ENCODE measurements around the gene CFAP52.
"Not testable (repeated sequence)": the region's sequence is repeated elsewhere in the genome, so short reads cannot be mapped to it uniquely, and the experiment has no call there.

CFAP52 gene

DNA sequence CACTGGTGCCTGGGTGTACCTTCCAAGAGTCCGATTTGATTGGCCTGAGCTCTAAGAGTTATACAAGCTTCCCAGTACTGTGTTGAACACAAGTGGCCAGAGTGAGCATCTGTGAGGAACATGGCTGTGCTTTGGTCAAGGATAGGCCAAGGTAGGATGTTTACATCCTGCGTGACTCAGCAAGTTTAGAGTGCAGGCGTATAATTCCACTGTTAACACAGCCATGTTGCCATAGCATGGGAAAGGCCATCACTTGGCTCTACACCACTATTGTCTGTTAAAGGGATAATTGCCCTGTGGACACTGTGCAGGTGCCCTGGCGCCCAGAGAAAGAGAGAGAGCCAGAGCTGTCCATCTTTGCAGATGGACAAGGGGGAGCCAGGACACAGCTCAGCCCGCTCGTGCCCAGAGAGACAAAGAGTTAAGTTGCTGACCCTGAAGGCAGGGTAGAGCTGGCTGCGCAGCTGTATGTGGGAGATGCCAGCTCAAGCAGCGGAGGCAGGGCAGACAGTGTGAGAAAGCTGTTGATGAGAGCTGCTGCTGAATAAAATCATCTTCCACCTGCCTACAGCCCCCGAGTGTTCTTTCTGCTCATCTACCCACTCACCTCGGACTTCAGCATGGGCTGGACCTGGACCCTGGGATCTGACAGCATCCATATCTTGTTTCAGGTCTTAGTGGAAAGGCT, 11.7 kb downstream of the CFAP52 start:
- no peak for DNase-seq (ENCODE audit: low read depth, low spot score)
- TF ChIP-seq EZH2 (IDR thresholded peaks at IDR 0.05) (no peak), FOXP2 (optimal IDR thresholded peaks at IDR 0.05; ENCODE audit: control extremely low read depth, extremely low read length, insufficient read depth) (no peak)

DNA sequence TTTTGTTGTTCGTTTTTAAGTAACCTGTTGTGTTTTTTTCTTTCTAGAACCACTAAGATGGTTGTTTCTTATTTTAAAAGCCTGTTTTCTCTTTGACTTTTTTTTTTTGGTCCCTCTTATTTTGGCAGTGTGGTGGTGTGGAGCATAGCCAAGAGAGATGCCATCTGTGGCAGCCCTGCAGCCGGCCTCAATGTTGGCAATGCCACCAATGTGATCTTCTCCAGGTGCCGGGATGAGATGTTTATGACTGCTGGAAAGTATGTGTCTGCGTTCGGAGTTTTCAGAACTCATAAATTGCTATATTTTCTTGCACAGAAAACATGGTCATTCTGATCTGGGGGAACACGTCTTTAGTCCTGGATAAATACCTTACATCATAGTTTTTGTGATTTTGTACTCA, 17.6 kb downstream of the CFAP52 start:
- Histone ChIP-seq H3K9ac (ENCODE audit: insufficient read length) (no peak overlapping the region), H3K27ac (no peak overlapping the region), H3K36me3 (ENCODE audit: insufficient read depth, low read length) (no peaks in the 10 kb centered on the region), H3K9me3 (ENCODE audit: low read depth, low read length) (no peaks in the 10 kb centered on the region), H3K4me3 (no peak overlapping the region)
- TF ChIP-seq EZH2 (IDR thresholded peaks at IDR 0.05): no peak
- TF ChIP-seq FOXP2 (optimal IDR thresholded peaks at IDR 0.05; ENCODE audit: control extremely low read depth, extremely low read length, insufficient read depth): no peak
- TF ChIP-seq POLR2AphosphoS5 (IDR thresholded peaks at IDR 0.05; ENCODE audit: borderline replicate concordance, low read depth, low read length): no peak
- no peak for DNase-seq (ENCODE audit: low read depth, low spot score)

More for the DNA sequence above, 11.7 kb downstream of the CFAP52 start:
- Histone ChIP-seq H3K27ac (no peak overlapping the region), H3K9ac (ENCODE audit: insufficient read length) (no peak overlapping the region), H3K9me3 (ENCODE audit: low read depth, low read length) (no peaks in the 10 kb centered on the region), H3K4me3 (no peak overlapping the region), H3K36me3 (ENCODE audit: insufficient read depth, low read length) (no peaks in the 10 kb centered on the region)

- H3K9me3 ChIP-seq (ENCODE audit: low read depth, low read length); H3K36me3 ChIP-seq (ENCODE audit: insufficient read depth, low read length); H3K4me3 ChIP-seq; H3K27ac ChIP-seq; H3K9ac ChIP-seq (ENCODE audit: insufficient read length); DNase-seq (ENCODE audit: low read depth, low spot score): not testable (repeated sequence)
These were observed 21.2 kb downstream of the CFAP52 start for GRCh38 chr17:9597638-9598037.

DNA sequence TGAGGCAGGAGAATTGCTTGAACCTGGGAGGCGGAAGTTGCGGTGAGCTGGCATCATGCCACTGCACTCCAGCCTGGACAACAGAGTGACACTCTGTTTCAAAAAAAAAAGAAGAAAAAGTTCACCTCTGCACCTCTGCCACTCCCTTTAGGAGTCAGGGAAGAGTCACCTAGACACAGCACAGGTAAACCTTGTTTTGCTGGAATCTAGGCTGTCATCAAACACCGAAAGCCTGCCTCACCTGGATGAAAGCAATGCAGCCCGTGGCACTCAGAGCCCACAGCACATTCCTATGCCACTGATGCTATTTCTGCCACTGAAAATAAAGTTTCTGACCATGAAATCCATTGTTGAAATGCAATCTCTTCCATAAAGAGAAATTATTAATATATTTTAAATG, 22.2 kb downstream of the CFAP52 start:
- H3K9me3 ChIP-seq (ENCODE audit: low read depth, low read length): no peaks in the 10 kb centered on the region
- no peak overlapping the region for H3K9ac ChIP-seq (ENCODE audit: insufficient read length)
- DNase-seq (ENCODE audit: low read depth, low spot score): no peak
- no peak overlapping the region for H3K4me3 ChIP-seq
- H3K27ac ChIP-seq: no peak overlapping the region
- no peaks in the 10 kb centered on the region for H3K36me3 ChIP-seq (ENCODE audit: insufficient read depth, low read length)
- no peak for TF ChIP-seq FOXP2 (optimal IDR thresholded peaks at IDR 0.05; ENCODE audit: control extremely low read depth, extremely low read length, insufficient read depth)
- TF ChIP-seq EZH2 (IDR thresholded peaks at IDR 0.05): no peak
- no peak for TF ChIP-seq POLR2AphosphoS5 (IDR thresholded peaks at IDR 0.05; ENCODE audit: borderline replicate concordance, low read depth, low read length)

GRCh38 chr17:9604583-9604982, 28.1 kb downstream of the CFAP52 start:
- H3K9ac ChIP-seq (ENCODE audit: insufficient read length); H3K36me3 ChIP-seq (ENCODE audit: insufficient read depth, low read length); DNase-seq (ENCODE audit: low read depth, low spot score); H3K9me3 ChIP-seq (ENCODE audit: low read depth, low read length); H3K4me3 ChIP-seq; H3K27ac ChIP-seq: not testable (repeated sequence)

DNA sequence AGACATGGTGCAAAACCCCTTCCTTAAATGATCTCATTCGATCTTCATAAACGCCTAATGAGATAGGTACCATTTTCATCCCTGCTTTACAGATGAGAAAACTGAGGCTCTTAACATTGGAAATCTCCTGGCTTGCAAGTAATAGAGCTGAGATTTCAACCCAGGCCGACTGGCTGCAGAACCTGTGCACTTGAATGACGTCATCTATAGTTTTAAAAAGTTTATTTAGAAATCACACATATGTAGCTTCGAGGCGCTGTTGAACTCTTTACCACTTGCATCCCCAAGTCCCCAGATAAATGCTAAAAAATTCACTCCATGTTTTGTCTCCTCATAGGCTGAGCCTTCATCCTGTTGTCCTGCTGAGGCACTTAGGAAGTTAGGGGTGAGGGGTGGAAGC, 30.0 kb downstream of the CFAP52 start:
- Histone ChIP-seq H3K27ac (no peak overlapping the region), H3K36me3 (ENCODE audit: insufficient read depth, low read length) (no peaks in the 10 kb centered on the region), H3K9me3 (ENCODE audit: low read depth, low read length) (no peaks in the 10 kb centered on the region), H3K4me3 (no peak overlapping the region), H3K9ac (ENCODE audit: insufficient read length) (no peak overlapping the region)
- TF ChIP-seq POLR2AphosphoS5 (IDR thresholded peaks at IDR 0.05; ENCODE audit: borderline replicate concordance, low read depth, low read length) (no peak), FOXP2 (optimal IDR thresholded peaks at IDR 0.05; ENCODE audit: control extremely low read depth, extremely low read length, insufficient read depth) (no peak), EZH2 (IDR thresholded peaks at IDR 0.05) (no peak)
- DNase-seq (ENCODE audit: low read depth, low spot score): no peak

GRCh38 chr17:9607058-9607457, 30.6 kb downstream of the CFAP52 start:
- H3K27ac ChIP-seq; H3K36me3 ChIP-seq (ENCODE audit: insufficient read depth, low read length); H3K4me3 ChIP-seq; H3K9ac ChIP-seq (ENCODE audit: insufficient read length); DNase-seq (ENCODE audit: low read depth, low spot score); H3K9me3 ChIP-seq (ENCODE audit: low read depth, low read length): not testable (repeated sequence)

DNA sequence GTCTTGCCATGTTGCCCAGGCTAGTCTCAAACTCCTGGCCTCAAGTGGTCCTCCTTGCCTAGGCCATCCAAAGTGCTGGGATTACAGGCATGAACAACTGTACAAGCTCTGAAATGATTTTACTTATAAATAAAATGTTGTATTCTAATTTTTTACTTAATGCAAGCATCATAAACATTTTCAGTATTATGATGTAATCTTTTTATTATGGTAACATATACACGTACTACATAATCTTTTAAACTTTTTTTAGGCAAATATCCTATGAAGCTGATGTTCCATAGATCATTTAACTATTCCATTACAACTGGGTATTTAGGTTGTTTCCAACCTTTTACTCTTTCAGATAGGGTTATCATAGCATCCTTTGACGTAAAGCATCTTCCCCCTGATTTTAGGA, 35.1 kb downstream of the CFAP52 start:
- no peak overlapping the region for H3K27ac ChIP-seq
- H3K9me3 ChIP-seq (ENCODE audit: low read depth, low read length): no peaks in the 10 kb centered on the region
- H3K9ac ChIP-seq (ENCODE audit: insufficient read length): no peak overlapping the region
- no peak overlapping the region for H3K4me3 ChIP-seq
- H3K36me3 ChIP-seq (ENCODE audit: insufficient read depth, low read length): no peaks in the 10 kb centered on the region
- DNase-seq (ENCODE audit: low read depth, low spot score): no peak
- TF ChIP-seq FOXP2 (optimal IDR thresholded peaks at IDR 0.05; ENCODE audit: control extremely low read depth, extremely low read length, insufficient read depth) (no peak), POLR2AphosphoS5 (IDR thresholded peaks at IDR 0.05; ENCODE audit: borderline replicate concordance, low read depth, low read length) (no peak), EZH2 (IDR thresholded peaks at IDR 0.05) (no peak)

GRCh38 chr17:9612006-9612405, 35.6 kb downstream of the CFAP52 start:
- H3K27ac ChIP-seq: no peak overlapping the region
- H3K9me3 ChIP-seq (ENCODE audit: low read depth, low read length): no peaks in the 10 kb centered on the region
- TF ChIP-seq EZH2 (IDR thresholded peaks at IDR 0.05) (no peak), POLR2AphosphoS5 (IDR thresholded peaks at IDR 0.05; ENCODE audit: borderline replicate concordance, low read depth, low read length) (no peak)
- no peaks in the 10 kb centered on the region for H3K36me3 ChIP-seq (ENCODE audit: insufficient read depth, low read length)
- no peak overlapping the region for H3K9ac ChIP-seq (ENCODE audit: insufficient read length)
- H3K4me3 ChIP-seq: no peak overlapping the region
- no peak for DNase-seq (ENCODE audit: low read depth, low spot score)
